Gastrocnemius medialis (tissue), 4 donors: ENCODE data around the gene NAB2.
"Not testable (repeated sequence)": the region's sequence is repeated elsewhere in the genome, so short reads cannot be mapped to it uniquely, and the experiment has no call there.

Experiments
- POLR2A ChIP-seq, 2 donors: fragments of 450-650 bp; IDR thresholded peaks; one replicate each; pipeline ENCODE4 v1.6.1; 2017; ENCODE audit warnings: antibody characterized with exemption in 2 of 2, mild to moderate bottlenecking in 2 of 2, moderate library complexity in 2 of 2
- TF ChIP-seq, protein P1 (sequence below), 5 experiments: fragments of 450-650 bp in 3 of 5; fragments of 200-600 bp in 2 of 5; sonication (generic) in 2 of 5; IDR thresholded peaks in 4 of 5; conservative IDR thresholded peaks in 1 of 5; 1 replicate in 4 of 5; 2 replicates in 1 of 5; pipeline ENCODE4 v1.5.1; 2016 to 2019; ENCODE audit warnings: antibody characterized with exemption in 5 of 5, mild to moderate bottlenecking in 3 of 5, moderate library complexity in 3 of 5

DNA sequence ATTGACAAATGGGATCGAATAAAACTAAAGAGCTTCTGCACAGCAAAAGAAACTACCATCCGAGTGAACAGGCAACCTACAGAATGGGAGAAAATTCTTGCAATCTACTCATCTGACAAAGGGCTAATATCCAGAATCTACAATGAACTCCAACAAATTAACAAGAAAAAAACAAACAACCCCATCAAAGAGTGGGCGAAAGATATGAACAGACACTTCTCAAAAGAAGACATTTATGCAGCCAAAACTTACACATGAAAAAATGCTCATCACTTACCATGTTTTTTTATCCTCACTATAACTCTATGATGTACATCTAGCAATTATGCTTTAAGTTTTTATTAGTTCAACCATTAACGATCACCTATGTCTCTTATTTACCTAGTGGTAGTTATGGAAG lies 35.0 kb upstream of the NAB2 start:
- TF ChIP-seq, protein P1, sequence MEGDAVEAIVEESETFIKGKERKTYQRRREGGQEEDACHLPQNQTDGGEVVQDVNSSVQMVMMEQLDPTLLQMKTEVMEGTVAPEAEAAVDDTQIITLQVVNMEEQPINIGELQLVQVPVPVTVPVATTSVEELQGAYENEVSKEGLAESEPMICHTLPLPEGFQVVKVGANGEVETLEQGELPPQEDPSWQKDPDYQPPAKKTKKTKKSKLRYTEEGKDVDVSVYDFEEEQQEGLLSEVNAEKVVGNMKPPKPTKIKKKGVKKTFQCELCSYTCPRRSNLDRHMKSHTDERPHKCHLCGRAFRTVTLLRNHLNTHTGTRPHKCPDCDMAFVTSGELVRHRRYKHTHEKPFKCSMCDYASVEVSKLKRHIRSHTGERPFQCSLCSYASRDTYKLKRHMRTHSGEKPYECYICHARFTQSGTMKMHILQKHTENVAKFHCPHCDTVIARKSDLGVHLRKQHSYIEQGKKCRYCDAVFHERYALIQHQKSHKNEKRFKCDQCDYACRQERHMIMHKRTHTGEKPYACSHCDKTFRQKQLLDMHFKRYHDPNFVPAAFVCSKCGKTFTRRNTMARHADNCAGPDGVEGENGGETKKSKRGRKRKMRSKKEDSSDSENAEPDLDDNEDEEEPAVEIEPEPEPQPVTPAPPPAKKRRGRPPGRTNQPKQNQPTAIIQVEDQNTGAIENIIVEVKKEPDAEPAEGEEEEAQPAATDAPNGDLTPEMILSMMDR (IDR thresholded peaks at IDR 0.05 in 4 of 5, conservative IDR thresholded peaks at IDR 0.05 in 1 of 5), result not testable (repeated sequence)
- TF ChIP-seq POLR2A (IDR thresholded peaks at IDR 0.05), result not testable (repeated sequence)
